Measurements from ENCODE around the gene TAP1. TPM values are rescaled to one million over a fixed set of nuclear protein-coding genes. Genes with fewer than 3 reads are reported as not detected.

Gene TAP1
- total RNA-seq, 1 experiment from 2014 or later = 13.6 TPM

DNA sequence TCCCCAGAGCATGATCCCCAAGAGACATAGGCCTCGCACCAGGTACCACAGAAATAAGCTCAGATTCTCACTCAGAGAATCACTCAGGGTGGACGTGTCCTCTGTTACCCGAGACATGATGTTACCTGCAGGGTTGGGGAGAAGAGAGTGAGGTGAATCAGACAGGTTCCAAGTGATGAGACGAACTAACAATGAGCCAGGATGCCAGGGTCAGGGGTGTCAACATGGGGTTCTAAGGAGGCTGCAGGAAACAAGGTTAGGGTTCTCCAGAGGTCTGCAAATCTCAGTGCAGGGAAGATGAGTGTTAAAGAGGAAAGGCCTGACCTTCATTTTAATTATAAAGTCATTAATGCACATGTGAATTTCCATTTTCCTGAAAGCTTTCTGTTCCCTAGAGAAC lies 2.5 kb downstream of the TAP1 start:
- CTCF ChIA-PET = interaction anchor here (1.0 to 1.1 kb wide), 2 partner anchors 13 to 17 kb away, joined by 6 to 7 read pairs; partner anchors contain the start of gene TAP2
- ATAC-seq (no peak), DNase-seq (ENCODE audit: low spot score) (no peak)
- no peak overlapping the region for H3K4me3 Mint-ChIP-seq
- no peaks in the 10 kb centered on the region for H3K9me3 Mint-ChIP-seq
- peaks cover 90% of the 10 kb centered on the region for H3K27me3 Mint-ChIP-seq (ENCODE audit: low read depth)
- TF ChIP-seq, protein P1, sequence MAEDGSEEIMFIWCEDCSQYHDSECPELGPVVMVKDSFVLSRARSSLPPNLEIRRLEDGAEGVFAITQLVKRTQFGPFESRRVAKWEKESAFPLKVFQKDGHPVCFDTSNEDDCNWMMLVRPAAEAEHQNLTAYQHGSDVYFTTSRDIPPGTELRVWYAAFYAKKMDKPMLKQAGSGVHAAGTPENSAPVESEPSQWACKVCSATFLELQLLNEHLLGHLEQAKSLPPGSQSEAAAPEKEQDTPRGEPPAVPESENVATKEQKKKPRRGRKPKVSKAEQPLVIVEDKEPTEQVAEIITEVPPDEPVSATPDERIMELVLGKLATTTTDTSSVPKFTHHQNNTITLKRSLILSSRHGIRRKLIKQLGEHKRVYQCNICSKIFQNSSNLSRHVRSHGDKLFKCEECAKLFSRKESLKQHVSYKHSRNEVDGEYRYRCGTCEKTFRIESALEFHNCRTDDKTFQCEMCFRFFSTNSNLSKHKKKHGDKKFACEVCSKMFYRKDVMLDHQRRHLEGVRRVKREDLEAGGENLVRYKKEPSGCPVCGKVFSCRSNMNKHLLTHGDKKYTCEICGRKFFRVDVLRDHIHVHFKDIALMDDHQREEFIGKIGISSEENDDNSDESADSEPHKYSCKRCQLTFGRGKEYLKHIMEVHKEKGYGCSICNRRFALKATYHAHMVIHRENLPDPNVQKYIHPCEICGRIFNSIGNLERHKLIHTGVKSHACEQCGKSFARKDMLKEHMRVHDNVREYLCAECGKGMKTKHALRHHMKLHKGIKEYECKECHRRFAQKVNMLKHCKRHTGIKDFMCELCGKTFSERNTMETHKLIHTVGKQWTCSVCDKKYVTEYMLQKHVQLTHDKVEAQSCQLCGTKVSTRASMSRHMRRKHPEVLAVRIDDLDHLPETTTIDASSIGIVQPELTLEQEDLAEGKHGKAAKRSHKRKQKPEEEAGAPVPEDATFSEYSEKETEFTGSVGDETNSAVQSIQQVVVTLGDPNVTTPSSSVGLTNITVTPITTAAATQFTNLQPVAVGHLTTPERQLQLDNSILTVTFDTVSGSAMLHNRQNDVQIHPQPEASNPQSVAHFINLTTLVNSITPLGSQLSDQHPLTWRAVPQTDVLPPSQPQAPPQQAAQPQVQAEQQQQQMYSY (CRISPR knock-in tag; IDR thresholded peaks at IDR 0.05) = no peak
- no peak for TF ChIP-seq ELF4 (CRISPR knock-in tag; IDR thresholded peaks at IDR 0.05; ENCODE audit: low read depth)
- H3K36me3 Mint-ChIP-seq = peaks cover 9% of the 10 kb centered on the region
- POLR2A ChIA-PET = no interaction called here
- no peak overlapping the region for H3K27ac Mint-ChIP-seq
- peaks cover 14% of the 10 kb centered on the region for H3K4me1 Mint-ChIP-seq

DNA sequence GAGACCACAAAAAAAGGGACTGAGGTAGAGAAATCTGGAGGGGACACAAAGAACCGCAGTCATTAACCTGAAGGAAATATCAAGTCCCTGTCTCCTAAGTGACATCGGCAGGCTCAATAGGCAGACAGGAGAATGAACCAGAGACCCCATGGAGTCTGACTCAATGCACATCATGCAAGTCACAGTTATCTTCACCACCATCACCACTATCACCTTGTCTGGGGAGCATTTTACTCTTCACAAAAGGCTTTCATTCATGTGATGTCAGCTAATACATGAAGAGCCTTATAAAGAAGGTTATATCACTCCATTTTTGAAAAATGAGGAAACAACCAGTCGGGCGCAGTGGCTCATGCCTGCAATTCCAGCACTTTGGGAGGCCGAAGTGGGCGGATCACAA lies 4.4 kb downstream of the TAP1 start:
- no peak overlapping the region for H3K27ac Mint-ChIP-seq
- H3K27me3 Mint-ChIP-seq (ENCODE audit: low read depth) = peaks cover 89% of the 10 kb centered on the region
- H3K4me3 Mint-ChIP-seq = no peak overlapping the region
- POLR2A ChIA-PET = no interaction called here
- peaks cover 21% of the 10 kb centered on the region for H3K4me1 Mint-ChIP-seq
- H3K9me3 Mint-ChIP-seq = no peaks in the 10 kb centered on the region
- TF ChIP-seq, protein P2, sequence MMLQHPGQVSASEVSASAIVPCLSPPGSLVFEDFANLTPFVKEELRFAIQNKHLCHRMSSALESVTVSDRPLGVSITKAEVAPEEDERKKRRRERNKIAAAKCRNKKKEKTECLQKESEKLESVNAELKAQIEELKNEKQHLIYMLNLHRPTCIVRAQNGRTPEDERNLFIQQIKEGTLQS (CRISPR knock-in tag; conservative IDR thresholded peaks at IDR 0.05) = no peak
- TF ChIP-seq USF1 (CRISPR knock-in tag; IDR thresholded peaks at IDR 0.05) (no peak), RELA (CRISPR knock-in tag; IDR thresholded peaks at IDR 0.05; ENCODE audit: borderline replicate concordance) (no peak), KAT7 (CRISPR knock-in tag; IDR thresholded peaks at IDR 0.05; ENCODE audit: borderline replicate concordance) (no peak), TP53 (CRISPR knock-in tag; IDR thresholded peaks at IDR 0.05) (no peak), TEAD4 (CRISPR knock-in tag; IDR thresholded peaks at IDR 0.05) (no peak), IRF1 (CRISPR knock-in tag; IDR thresholded peaks at IDR 0.05) (no peak), ZNF219 (CRISPR knock-in tag; IDR thresholded peaks at IDR 0.05; ENCODE audit: borderline replicate concordance) (no peak), SOX15 (CRISPR knock-in tag; IDR thresholded peaks at IDR 0.05) (no peak), FOXK1 (CRISPR knock-in tag; IDR thresholded peaks at IDR 0.05) (no peak)
- TF ChIP-seq, protein P1 (CRISPR knock-in tag; IDR thresholded peaks at IDR 0.05) = no peak
- TF ChIP-seq, protein P3, sequence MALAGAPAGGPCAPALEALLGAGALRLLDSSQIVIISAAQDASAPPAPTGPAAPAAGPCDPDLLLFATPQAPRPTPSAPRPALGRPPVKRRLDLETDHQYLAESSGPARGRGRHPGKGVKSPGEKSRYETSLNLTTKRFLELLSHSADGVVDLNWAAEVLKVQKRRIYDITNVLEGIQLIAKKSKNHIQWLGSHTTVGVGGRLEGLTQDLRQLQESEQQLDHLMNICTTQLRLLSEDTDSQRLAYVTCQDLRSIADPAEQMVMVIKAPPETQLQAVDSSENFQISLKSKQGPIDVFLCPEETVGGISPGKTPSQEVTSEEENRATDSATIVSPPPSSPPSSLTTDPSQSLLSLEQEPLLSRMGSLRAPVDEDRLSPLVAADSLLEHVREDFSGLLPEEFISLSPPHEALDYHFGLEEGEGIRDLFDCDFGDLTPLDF (CRISPR knock-in tag; IDR thresholded peaks at IDR 0.05) = no peak
- TF ChIP-seq, protein P4, sequence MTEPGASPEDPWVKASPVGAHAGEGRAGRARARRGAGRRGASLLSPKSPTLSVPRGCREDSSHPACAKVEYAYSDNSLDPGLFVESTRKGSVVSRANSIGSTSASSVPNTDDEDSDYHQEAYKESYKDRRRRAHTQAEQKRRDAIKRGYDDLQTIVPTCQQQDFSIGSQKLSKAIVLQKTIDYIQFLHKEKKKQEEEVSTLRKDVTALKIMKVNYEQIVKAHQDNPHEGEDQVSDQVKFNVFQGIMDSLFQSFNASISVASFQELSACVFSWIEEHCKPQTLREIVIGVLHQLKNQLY (CRISPR knock-in tag; IDR thresholded peaks at IDR 0.05) = no peak
- TF ChIP-seq, protein P5, sequence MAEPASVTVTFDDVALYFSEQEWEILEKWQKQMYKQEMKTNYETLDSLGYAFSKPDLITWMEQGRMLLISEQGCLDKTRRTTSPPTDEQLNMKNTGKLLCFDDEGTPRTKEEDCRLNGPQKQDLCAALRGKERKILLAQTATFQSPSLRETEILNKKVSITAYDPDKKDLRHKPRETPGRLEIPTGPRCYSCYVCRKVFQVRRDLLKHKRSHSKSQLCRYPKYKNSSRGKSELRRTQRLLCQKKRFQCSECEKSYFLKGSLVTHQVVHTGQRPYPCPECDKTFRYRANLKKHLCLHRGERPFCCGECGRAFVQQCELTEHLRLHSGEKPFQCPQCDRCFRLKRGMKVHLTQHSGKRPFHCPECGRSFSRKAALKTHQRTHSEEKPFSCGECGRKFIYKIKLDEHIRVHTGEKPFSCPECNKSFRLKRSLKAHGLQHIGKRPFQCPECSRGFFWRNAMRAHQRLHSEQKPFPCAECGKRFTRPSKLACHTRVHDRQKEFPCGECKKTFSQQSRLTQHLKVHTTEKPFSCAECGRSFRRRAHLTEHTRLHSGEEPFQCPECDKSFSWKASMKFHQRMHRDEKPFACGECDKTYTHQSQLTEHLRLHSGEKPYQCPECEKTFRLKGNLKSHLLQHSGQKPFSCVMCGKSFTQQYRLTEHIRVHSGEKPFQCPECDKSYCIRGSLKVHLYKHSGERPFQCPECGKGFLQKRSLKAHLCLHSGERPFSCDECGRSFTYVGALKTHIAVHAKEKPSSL (CRISPR knock-in tag; conservative IDR thresholded peaks at IDR 0.05) = no peak
- ATAC-seq (no peak), DNase-seq (ENCODE audit: low spot score) (no peak)
- CTCF ChIA-PET = interaction anchor here (1.0 to 1.5 kb wide), 2 partner anchors 11 to 19 kb away, joined by 3 to 8 read pairs; partner anchors contain the start of gene TAP2
- H3K36me3 Mint-ChIP-seq = peaks cover 9% of the 10 kb centered on the region
